ENCODE measurements around the gene SDK1.

The SDK1 gene

DNA sequence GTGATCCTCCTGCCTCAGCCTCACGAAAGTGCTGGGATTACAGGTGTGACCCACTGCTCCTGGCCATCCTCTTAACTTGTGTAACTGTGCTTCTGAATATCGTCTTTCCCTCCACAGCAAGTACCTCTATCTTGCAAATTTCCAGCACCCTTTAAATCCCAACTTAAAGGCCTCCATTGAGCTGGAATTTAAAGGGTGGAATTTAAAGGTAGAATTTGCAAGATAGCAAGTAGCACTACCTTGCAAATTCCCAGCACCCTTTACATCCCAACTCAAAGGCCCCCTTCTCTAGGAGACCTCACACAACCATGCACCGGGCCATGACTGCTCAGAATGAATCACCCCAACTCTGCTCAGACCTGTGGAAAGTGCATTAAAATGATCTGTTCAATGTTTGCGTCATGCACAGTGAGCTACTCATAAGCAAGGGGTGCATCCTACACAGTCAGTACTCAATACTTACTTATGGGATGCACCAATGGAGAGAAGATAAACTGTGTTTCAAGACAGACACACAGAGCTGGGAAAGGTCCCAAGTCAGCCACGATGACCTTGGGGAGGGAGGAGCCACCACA is 17.8 kb upstream of the SDK1 start:
- DNase-seq (ENCODE audit: extremely low read depth in 1 of 2, low read depth in 1 of 2): no peak

- no peak for DNase-seq (ENCODE audit: extremely low read depth in 1 of 2, low read depth in 1 of 2)
Observed at GRCh38 chr7:3285652-3286051, 15.4 kb upstream of the SDK1 start.

DNA sequence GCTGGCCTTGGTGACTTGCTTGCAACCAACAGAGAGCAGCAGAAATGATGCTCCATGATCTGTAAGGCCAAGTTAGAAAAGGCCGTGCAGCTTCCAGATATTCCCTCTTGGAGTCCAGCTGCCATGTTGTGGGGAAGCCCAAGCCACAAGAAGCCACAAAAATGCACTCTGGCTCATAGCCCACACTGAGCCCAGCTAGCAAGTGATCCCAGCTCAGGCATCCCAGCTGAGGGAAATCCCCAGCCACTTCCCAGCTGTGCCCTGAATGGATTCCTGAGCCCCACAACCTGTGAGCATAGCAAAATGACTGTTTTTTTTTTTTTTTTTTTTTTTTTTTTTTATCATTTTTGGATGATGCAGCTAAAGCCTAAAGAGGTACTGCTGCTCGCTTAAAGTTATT is 11.1 kb upstream of the SDK1 start:
- no peak for DNase-seq (ENCODE audit: extremely low read depth in 1 of 2, low read depth in 1 of 2)

- DNase-seq (ENCODE audit: extremely low read depth in 1 of 2, low read depth in 1 of 2): no peak
Observed at GRCh38 chr7:3292694-3293093, 8.4 kb upstream of the SDK1 start.

- DNase-seq (ENCODE audit: extremely low read depth in 1 of 2, low read depth in 1 of 2): no peak
Observed at GRCh38 chr7:3294432-3295100, 6.5 kb upstream of the SDK1 start.

DNA sequence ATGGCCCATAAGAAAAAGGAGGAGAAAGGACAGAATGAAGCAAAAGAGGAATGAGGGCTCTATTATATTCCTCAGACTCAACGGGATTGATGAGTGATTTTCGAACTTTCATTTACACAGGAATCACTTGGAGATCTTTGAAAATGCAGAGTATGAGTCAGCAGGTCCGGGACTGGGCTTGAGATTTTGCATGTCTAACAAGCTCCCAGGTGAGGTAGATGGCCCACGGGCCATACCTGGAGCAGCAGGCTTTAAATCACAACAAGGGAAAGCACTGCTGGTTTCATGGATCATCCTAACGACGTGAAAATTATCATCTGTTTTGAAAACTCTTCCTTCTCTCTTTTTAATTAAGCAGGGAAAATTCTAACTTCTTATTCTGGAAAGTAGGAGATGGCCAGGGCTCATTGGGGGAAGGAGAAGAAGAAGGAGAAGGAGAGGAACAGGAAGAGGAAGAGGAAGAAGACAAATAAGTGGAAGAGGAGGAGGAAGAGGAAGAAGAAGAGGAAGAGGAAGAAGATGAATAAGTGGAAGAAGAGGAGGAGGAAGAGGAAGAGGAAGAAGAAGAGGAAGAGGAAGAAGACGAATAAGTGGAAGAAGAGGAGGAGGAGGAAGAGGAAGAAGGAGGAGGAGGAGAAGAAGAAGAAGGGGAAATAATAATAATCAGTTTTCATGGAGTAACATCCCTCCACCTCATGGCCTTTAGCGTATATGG is 3.8 kb upstream of the SDK1 start:
- DNase-seq (ENCODE audit: extremely low read depth in 1 of 2, low read depth in 1 of 2): no peak

- no peak for DNase-seq (ENCODE audit: extremely low read depth in 1 of 2, low read depth in 1 of 2)
Observed at GRCh38 chr7:3300221-3300650, 816 bp upstream of the SDK1 start.

DNA sequence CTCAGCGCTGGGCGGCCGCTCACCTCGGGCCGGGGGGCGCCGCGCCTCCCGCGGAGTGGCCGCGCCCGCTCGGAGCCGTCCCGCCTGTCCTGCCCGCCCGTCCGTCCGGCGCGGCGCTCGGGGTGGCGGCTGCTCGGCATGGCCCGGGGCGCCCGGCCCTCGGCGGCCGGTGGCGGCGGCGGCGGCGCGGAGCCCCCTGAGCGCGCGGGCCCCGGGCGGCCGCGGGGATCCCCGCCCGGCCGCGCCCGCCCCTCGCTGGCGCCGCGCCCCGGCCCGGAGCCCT is 338 bp downstream of the SDK1 start:
- DNase-seq (ENCODE audit: extremely low read depth in 1 of 2, low read depth in 1 of 2): no peak

GRCh38 chr7:3301831-3302618 is 973 bp downstream of the SDK1 start:
- DNase-seq (ENCODE audit: extremely low read depth in 1 of 2, low read depth in 1 of 2): no peak

- no peak for DNase-seq (ENCODE audit: extremely low read depth in 1 of 2, low read depth in 1 of 2)
Observed at GRCh38 chr7:3302681-3303320, 1.7 kb downstream of the SDK1 start.

GRCh38 chr7:3304131-3304530 is 3.1 kb downstream of the SDK1 start:
- DNase-seq (ENCODE audit: extremely low read depth in 1 of 2, low read depth in 1 of 2): no peak

DNA sequence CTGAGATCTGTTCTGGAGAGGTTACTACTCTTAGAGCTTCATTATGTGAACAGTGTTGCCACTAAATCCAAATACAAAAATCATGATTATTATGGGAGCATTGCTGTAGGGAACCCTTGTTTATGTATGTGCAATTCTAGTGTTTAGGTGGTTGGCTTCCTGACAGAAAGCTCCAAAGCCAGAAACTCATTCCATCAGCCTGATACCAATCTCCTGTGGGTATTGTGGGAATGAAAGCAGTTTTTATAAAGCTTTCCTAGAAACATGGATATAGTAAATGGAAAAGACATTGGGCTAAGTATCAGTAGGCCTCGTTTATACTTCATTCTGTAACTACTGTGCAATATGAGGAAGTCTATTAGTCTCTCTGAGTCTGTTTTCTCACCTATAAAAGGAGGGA is 6.4 kb downstream of the SDK1 start:
- DNase-seq (ENCODE audit: extremely low read depth in 1 of 2, low read depth in 1 of 2): no peak

DNA sequence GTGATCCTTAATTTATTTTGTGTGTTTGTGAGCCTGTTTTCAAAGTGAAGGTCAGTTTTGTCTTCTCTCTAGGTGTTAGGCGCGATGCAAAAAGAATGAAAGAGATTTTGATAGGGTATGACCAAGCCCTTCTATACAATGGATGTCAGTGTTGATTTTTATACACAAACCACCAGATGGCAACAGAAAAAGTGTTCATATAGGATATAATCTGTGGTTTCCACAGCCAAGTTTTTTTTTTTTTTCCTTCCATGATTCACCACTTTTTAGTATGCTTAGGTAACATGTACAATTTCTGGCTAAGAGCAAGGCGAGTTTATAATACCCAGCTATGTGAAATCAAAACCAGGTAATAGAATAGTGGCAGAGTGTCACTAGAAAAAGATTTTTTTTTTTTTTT is 8.1 kb downstream of the SDK1 start:
- DNase-seq (ENCODE audit: extremely low read depth in 1 of 2, low read depth in 1 of 2): no peak

DNA sequence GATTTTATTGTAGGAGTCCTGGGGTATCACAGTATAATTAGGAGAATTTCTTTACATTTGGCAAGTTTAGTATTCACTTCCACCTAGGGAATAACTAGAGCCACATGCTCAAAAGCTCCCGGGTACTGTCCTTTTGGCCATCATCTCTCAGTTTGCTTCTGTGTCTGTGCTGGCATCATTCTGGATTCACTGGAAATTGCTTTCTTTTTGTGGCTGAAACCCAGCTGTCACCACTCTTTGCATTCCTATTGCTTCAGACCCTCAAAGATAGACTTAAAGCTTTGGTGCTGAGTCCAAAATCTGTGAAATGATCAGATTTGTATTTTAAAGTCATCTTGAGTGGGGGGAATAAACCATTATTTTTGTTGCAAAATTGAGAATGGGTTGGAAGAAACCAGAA is 8.9 kb downstream of the SDK1 start:
- no peak for DNase-seq (ENCODE audit: extremely low read depth in 1 of 2, low read depth in 1 of 2)

GRCh38 chr7:3310884-3311283 is 9.8 kb downstream of the SDK1 start:
- no peak for DNase-seq (ENCODE audit: extremely low read depth in 1 of 2, low read depth in 1 of 2)

DNA sequence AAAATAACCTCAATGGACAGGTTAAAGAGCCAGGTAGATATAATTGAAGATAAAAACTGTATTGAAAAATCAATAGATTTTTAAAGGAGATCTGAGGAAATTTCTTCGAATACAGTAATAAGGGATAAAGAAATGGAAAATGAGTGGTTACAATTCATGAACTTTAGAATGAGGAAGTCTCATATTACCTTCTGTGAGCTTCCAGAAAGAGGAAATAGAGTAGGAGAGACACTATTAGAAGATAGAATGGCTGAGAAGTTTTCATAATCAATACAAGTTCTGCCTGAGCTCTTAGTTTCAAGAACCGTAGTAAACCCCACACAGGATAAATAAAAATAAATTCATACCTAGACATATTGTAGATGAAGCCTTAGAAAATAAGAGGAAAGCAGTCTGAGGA is 11.5 kb downstream of the SDK1 start:
- no peak for DNase-seq (ENCODE audit: extremely low read depth in 1 of 2, low read depth in 1 of 2)

DNA sequence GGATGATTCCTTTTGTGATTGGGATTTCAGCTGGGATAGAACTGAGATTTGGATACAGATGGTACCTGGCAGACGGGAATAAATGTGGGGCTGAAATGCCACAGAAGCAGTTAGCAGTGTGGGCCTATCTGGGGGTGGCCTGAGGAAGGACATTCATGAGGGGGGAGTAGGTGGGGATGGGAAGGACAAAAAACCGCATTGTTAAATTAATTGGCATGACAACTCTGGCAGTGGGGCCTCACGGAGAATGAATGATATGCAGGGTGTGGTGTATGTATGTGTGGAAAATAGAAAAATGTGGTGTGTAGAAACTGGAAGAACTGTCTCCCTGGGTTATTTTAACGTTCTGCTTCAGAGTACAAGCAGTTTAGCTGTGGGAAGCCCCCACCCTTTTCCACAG is 17.8 kb downstream of the SDK1 start:
- no peak for DNase-seq (ENCODE audit: extremely low read depth in 1 of 2, low read depth in 1 of 2)

DNA sequence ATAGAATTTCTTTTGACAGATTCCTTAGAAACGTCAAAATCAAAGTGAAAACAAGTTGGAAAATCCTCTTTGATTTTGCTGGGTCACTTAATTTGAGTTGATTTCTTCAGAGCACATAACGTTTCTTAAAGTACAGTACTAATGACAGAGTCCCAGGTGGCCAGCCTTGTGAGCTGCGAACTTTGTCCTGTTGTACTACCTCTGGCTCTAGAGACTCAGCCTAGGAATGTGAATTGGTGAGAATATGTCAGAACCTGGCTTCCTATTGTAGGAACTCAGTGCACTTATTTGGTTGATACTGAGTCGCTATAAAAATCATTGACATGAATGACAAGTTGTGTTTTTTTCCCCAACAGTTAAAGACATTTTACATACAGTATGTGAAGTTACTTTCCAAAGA is 20.2 kb downstream of the SDK1 start:
- DNase-seq (ENCODE audit: extremely low read depth in 1 of 2, low read depth in 1 of 2): no peak

DNA sequence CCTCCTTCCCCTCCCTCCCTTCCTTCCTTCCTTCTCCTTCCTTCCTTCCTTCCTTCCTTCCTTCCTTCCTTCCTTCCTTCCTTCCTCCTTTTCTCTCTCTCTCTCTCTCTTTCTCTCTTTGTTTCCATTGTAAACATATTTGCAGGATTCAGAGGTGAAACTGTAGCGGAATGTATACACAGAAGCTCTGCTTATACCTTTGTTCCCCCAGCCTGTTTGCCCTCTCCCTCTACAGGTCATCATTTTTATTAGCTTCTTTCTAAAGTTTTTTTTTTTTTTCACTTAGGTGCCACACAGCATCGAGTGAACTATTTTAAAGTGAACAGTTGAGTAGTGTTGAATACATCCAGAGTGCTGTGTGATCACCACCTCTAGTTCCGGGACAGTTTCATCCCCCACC is 20.7 kb downstream of the SDK1 start:
- DNase-seq (ENCODE audit: extremely low read depth in 1 of 2, low read depth in 1 of 2): no peak

DNA sequence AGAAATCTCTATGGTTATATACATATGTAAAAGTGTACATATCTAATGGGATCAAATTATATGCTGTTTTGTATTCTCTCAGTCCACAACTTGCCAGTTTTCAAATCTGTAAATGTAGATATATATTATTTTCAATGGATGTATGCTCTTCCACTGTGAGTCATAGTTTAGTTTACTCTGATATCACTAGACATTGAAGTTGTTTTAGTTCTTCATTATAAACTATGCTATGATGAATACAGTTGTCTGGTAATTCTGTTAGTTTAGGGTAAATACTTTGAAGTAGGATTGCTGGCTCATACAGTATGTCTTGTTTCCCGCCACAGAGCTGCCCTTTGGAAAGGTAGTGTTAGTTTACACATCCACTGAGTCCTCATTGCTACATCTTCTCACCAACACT is 25.2 kb downstream of the SDK1 start:
- DNase-seq (ENCODE audit: extremely low read depth in 1 of 2, low read depth in 1 of 2): no peak

DNA sequence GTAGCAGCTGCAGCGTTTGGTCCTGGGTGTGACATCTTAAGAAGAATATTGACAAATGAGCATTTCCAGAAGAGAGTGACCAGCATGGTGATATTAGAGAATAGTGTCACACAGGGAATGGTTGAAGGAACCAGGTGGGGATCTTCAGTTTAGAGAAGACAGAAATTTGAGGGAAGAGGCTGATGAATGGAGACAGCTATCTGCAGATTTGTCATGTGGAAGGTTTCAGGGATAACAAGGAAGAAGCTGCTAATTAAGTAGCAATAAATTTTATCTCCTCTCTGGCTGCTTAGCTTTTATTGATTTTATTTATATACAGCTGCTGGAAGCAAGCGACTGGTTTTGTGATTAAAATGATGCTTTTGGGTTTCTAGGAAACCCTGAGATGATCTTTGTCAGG is 26.0 kb downstream of the SDK1 start:
- no peak for DNase-seq (ENCODE audit: extremely low read depth in 1 of 2, low read depth in 1 of 2)
